GM18909 (cell line): ENCODE measurements around the gene CIAO1.
A peak's percentile ranks its signal among the peaks of the same experiment; 100 is the strongest.
"Not testable (repeated sequence)": the region's sequence is repeated elsewhere in the genome, so short reads cannot be mapped to it uniquely, and the experiment has no call there.

Source experiments
- ATAC-seq: cut with Tn5 transposase; IDR thresholded peaks from one replicate; pipeline ENCODE4 v1.9.1; 2021; ENCODE audit warnings: mild to moderate bottlenecking; ENCODE audit not compliant: unreplicated experiment, poor library complexity

The CIAO1 gene

DNA sequence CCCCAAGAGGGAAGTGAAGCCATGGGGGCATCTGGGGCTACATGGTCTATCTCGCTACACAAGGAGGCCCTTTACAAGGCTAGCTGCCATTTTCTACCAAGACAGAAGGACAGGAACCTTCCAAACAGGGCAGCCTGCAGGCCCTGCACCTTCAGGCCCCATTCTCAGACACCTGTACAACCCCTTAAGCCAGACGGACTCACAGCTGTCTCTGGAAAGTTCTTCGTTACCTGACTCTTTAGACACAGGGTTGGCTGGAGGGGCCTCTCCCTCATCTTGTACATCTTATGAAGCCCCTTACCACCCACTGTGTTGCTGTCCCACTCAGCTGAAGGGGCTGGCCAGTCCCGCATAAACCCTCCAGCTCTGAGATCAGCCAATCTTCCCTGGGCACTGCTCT, 17.4 kb upstream of the CIAO1 start:
- no peak for ATAC-seq

GRCh38 chr2:96249654-96250053, 16.4 kb upstream of the CIAO1 start:
- no peak for ATAC-seq

GRCh38 chr2:96250188-96250587, 15.8 kb upstream of the CIAO1 start:
- no peak for ATAC-seq

DNA sequence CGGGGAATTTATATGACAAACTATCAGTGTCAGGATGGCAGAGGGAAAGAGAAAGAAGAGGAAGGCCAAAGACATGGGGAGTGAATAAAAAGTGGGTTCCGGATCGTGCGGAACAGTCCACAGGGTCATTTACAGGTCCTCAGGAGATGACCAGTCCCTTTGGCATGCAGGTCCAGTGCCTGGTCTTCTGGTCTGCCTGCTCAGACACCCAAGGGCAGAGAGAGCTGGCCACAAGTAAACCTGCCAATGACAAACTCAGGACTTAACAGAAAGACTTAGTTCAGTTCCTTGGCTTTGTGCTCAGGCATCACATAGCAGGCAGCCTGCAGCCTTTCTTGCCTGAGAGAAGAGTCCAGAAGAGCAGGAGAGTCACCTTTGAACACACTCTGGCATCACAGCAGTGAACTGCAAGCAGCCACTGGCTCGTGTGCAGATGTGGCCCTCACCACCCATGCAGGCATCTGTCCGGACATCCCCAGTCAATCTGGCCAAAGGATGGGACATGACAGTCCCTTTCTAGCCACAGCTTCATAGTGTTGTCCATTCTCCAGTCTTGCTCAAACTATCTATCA, 14.2 kb upstream of the CIAO1 start:
- no peak for ATAC-seq

DNA sequence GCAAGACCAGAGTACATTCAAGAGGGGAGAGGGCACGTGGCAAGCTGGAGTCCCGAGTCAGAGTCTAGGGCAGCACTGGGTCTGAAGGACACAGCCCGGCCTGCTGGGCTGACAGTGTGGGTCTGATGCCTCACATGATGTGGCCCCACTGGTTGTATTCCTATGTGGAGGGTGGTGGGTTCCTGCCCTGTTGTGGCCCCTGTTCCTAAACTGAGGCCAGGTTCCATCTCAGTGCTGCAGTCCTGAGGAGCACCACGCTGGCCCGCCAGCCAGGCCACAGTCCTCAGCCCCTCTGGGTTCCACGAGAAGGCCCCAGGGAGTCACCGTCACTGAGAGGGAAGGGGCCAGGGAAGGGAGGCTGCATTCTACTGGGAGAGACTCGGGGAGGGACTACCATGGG, 13.5 kb upstream of the CIAO1 start:
- ATAC-seq: no peak

DNA sequence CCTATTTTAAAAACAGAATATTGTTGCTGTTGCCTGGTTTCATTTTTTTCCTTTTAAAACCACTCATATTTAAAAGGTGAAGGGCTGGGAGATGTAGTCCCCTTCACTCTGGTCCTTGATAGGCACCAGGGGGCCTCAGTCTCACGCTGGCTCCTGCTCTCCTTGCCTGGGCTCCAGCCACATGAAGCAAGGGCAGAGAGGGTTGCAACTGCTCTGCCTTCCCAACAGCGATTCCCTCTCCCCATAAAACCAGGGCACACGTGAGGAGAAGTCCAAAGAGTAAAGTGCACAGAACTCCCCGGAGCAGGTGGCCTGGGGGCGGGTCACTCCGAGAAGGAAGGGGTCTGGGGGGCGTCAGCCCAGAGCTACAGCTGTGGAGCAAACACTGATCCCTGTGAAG, 13.0 kb upstream of the CIAO1 start:
- ATAC-seq: no peak

- no peak for ATAC-seq
Observed at GRCh38 chr2:96254571-96254970, 11.5 kb upstream of the CIAO1 start.

GRCh38 chr2:96256611-96257113, 9.4 kb upstream of the CIAO1 start:
- no peak for ATAC-seq

GRCh38 chr2:96257744-96258143, 8.3 kb upstream of the CIAO1 start:
- ATAC-seq: not testable (repeated sequence)

DNA sequence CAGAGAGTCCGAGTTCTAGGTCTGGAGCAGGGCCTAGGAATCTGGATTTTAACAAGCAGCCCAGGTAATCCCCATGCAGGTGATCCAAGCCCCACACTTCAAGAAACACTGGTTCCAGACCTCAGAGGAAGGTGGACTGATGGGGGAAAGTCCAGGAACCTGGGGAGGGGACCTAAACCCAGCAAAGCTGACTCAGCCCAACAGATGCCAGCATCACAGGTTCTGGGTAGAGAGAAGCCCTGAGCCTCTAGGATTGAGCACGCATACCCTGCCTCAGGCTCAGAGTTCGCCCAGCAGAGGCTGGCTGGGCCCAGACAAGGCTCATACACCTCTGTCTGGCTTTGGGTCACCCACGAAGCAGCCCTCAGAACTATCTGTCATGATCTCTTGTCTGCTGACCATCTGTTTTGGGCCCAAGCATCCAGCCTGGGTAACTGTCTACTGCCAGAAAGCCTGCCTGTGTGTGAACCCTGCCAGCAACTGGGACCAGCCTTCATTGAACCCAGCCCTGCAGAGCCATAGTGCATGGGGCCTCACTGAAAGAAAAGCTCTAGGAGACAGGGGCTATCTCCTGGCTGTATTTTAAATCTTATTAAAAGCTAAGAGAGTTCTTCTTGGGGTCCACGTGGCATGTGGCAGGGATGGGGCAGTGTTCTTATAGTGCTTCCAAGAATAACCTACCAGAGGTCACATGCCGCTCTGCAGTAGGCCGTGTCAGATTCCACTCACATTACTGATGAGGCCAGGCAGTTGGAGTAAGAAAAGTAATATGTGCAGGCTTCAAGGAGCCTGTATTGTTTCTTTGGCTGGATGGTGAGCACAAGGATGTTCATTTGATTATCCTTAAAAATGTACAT, 7.6 kb upstream of the CIAO1 start:
- no peak for ATAC-seq

GRCh38 chr2:96259497-96259921, 6.5 kb upstream of the CIAO1 start:
- ATAC-seq: no peak

GRCh38 chr2:96260387-96261260, 5.4 kb upstream of the CIAO1 start:
- ATAC-seq: peak; percentile 37

DNA sequence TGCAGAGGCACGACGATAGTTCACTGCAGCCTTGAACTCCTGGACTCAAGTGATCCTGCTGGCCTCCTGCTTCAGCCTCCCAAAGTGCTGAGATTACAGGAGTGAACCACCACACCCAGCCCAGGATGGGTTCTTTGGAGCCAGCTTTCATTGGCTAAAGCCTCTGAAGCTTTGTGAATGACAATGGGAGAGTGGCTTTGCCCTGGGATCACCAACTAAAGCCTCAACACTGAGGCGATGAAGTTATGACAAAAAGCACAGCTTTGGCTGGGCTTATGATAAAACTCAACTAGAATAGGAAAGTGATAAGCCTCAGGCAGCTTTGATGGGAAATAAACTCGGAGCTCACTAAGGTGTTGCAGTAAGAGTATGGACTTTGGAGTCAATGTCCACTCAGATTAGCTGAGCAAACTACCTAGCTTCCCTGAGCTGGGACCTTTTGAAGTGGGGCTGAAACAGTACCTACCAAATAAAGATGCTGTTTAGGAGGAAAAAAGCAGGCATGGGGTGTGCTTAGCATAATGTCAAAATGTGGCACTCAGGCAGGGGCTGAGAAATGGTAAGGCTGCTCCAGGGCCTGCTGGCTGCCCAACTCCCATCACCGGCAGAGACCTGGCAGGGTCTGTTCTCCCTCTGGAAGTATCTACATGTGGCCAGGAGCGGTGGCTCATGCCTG, 4.6 kb upstream of the CIAO1 start:
- no peak for ATAC-seq

GRCh38 chr2:96262306-96262705, 3.7 kb upstream of the CIAO1 start:
- ATAC-seq: no peak

GRCh38 chr2:96264086-96264485, 1.9 kb upstream of the CIAO1 start:
- ATAC-seq: no peak

- ATAC-seq: peak; percentile 13
Observed at GRCh38 chr2:96264656-96265348, 1.2 kb upstream of the CIAO1 start.

DNA sequence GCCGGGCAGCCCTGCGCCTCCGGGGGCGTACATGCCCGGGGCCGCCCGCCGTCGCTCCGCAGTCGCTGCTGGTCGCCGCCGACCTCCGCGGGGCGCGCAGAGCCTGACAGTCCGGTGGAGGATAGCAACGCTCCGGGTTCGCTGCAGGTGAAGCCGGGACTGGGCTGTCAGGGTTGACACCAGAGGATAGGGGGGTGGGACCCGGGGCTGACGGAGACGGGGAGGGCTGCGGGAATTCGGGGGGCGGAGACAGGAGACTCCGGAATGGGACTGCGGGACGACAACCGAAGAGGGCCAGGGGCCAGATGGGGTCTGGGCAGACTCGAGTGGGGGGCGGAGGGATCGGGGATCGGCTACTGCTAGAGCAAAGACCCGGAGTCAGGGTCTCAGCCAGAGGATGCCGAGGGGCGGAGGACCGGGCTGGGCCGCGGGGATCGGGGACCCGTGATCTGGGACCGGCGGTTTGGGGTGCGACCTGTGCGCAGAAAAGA, 631 bp upstream of the CIAO1 start:
- ATAC-seq: peak; percentile 19

- no peak for ATAC-seq
Observed at GRCh38 chr2:96267159-96267971, 1.3 kb downstream of the CIAO1 start.

GRCh38 chr2:96271995-96272394, 6.0 kb downstream of the CIAO1 start:
- no peak for ATAC-seq
